ENCODE data around the gene SPATA25.

SPATA25 gene

DNA sequence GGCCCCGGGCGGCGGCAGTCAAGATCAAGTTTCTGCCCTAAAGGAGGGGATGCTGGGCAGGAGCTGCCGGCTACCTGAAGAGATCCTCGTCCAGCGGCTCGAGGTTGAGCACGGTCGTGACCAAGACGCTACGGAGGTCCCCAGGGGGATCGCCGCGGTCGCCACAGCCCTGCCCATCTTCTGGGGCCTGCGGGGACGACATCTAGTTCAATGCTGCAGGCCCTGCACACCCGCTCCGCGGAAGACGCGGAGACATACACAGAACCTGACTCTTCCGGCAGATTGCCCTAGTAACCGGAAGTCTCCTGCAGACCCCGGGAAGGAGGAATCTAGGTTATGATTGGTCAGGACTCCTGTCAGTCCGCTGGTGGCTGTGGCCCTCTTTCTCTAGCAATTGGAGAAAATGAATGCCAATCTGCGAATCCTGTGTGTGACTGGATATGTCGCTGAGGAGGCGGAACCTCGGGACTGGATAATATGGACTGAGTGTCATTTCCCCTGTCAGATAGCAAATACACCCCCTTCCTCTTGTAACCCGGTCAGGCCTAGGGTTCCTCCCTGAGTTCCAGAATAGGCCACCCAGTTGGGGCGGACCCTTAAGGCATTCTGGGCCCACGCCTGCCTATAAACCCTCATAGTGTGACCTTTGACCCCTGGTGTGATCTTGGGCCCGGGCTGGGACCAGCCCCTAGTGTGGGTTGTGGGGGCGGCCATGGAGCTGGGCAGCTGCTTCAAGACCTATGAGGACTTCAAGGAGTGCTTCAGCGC lies 30.1 kb downstream of the SPATA25 start, which contains the start of the genes ACOT8 and ZSWIM3:
ACOT8 (minus strand) TSS at position 279 of the 768 bp plus-strand sequence; CDS start at position 202, 77 bp downstream.
ZSWIM3 (plus strand) TSS at position 501 of the 768 bp plus-strand sequence; CDS start at position 713, 212 bp downstream.
- peak; percentile 91 for TF ChIP-seq POLR2A (IDR thresholded peaks at IDR 0.05; ENCODE audit: low read depth, low read length)
- peak; percentile 51 for TF ChIP-seq SPI1 (IDR thresholded peaks at IDR 0.05; ENCODE audit: low read depth, low read length)
- TF ChIP-seq TAF1 (IDR thresholded peaks at IDR 0.05; ENCODE audit: low read depth, low read length), result peak; percentile 97
- peak; percentile 95 for TF ChIP-seq POLR2AphosphoS5 (IDR thresholded peaks at IDR 0.05; ENCODE audit: low read depth, low read length)
- TF ChIP-seq PAX5 (IDR thresholded peaks at IDR 0.05; ENCODE audit: insufficient read depth, low read length, severe bottlenecking), result no peak
- peak; percentile 50; the same call in 1 of the 2 replicates for TF ChIP-seq POU2F2 (IDR thresholded peaks at IDR 0.05; ENCODE audit: low read depth, low read length)
- DNase-seq (ENCODE audit: insufficient read length, low spot score) (peak; percentile 97), FAIRE-seq (peak; percentile 90)

GRCh38 chr20:45853484-45853883 lies 33.9 kb downstream of the SPATA25 start:
- DNase-seq (ENCODE audit: insufficient read length, low spot score), result no peak
- no peak for FAIRE-seq
- TF ChIP-seq POLR2AphosphoS5 (IDR thresholded peaks at IDR 0.05; ENCODE audit: low read depth, low read length) (no peak), TAF1 (IDR thresholded peaks at IDR 0.05; ENCODE audit: low read depth, low read length) (no peak), POLR2A (IDR thresholded peaks at IDR 0.05; ENCODE audit: low read depth, low read length) (no peak), PAX5 (IDR thresholded peaks at IDR 0.05; ENCODE audit: insufficient read depth, low read length, severe bottlenecking) (no peak), POU2F2 (IDR thresholded peaks at IDR 0.05; ENCODE audit: low read depth, low read length) (no peak), SPI1 (IDR thresholded peaks at IDR 0.05; ENCODE audit: low read depth, low read length) (no peak)

DNA sequence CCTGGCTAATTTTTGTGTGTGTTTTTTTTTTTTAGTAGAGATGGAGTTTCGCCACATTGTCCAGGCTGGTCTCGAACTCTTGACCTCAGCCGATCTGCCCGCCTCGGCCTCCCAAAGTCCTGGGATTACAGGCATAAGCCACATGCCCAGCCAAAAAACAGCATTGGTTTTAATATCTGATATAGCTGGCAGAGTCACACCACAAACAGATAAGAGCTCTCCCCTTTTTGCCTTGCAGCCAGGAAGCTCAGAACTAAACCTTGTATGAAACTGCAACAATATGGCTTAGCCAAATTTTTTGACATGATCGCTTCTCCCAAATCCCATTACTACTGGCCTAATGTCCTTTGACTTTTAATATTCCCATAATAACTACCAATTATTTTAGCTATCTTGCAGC lies 35.1 kb downstream of the SPATA25 start:
- no peak for TF ChIP-seq POLR2AphosphoS5 (IDR thresholded peaks at IDR 0.05; ENCODE audit: low read depth, low read length)
- no peak for TF ChIP-seq POU2F2 (IDR thresholded peaks at IDR 0.05; ENCODE audit: low read depth, low read length)
- no peak for TF ChIP-seq SPI1 (IDR thresholded peaks at IDR 0.05; ENCODE audit: low read depth, low read length)
- TF ChIP-seq TAF1 (IDR thresholded peaks at IDR 0.05; ENCODE audit: low read depth, low read length), result no peak
- no peak for TF ChIP-seq POLR2A (IDR thresholded peaks at IDR 0.05; ENCODE audit: low read depth, low read length)
- no peak for TF ChIP-seq PAX5 (IDR thresholded peaks at IDR 0.05; ENCODE audit: insufficient read depth, low read length, severe bottlenecking)
- FAIRE-seq (no peak), DNase-seq (ENCODE audit: insufficient read length, low spot score) (no peak)

GRCh38 chr20:45851501-45851900 lies 35.9 kb downstream of the SPATA25 start:
- TF ChIP-seq SPI1 (IDR thresholded peaks at IDR 0.05; ENCODE audit: low read depth, low read length) (no peak), POLR2AphosphoS5 (IDR thresholded peaks at IDR 0.05; ENCODE audit: low read depth, low read length) (no peak), POLR2A (IDR thresholded peaks at IDR 0.05; ENCODE audit: low read depth, low read length) (no peak), PAX5 (IDR thresholded peaks at IDR 0.05; ENCODE audit: insufficient read depth, low read length, severe bottlenecking) (no peak), TAF1 (IDR thresholded peaks at IDR 0.05; ENCODE audit: low read depth, low read length) (no peak), POU2F2 (IDR thresholded peaks at IDR 0.05; ENCODE audit: low read depth, low read length) (no peak)
- FAIRE-seq, result no peak
- DNase-seq (ENCODE audit: insufficient read length, low spot score), result no peak

DNA sequence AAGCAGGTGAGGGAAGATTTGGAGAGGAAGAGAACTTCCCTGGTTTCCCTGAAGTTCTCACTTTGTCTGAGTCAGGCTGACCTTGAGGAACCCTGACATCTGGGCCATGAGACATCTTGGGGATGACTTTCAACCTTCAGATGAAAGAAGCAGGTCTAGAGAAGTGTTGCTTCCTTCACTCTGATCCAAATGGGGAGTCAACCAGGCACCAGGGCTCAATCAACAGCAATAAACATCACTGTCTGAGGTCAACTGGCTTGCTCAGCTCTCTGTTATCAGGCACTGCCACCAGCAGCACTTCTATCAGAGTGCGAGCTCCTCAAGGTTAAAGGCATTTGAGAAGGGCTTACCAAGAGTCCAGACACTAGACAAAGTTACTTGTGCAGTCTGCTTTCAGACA lies 36.5 kb downstream of the SPATA25 start:
- no peak for FAIRE-seq
- DNase-seq (ENCODE audit: insufficient read length, low spot score), result no peak
- TF ChIP-seq SPI1 (IDR thresholded peaks at IDR 0.05; ENCODE audit: low read depth, low read length), result no peak
- no peak for TF ChIP-seq TAF1 (IDR thresholded peaks at IDR 0.05; ENCODE audit: low read depth, low read length)
- TF ChIP-seq PAX5 (IDR thresholded peaks at IDR 0.05; ENCODE audit: insufficient read depth, low read length, severe bottlenecking), result no peak
- no peak for TF ChIP-seq POU2F2 (IDR thresholded peaks at IDR 0.05; ENCODE audit: low read depth, low read length)
- no peak for TF ChIP-seq POLR2AphosphoS5 (IDR thresholded peaks at IDR 0.05; ENCODE audit: low read depth, low read length)
- TF ChIP-seq POLR2A (IDR thresholded peaks at IDR 0.05; ENCODE audit: low read depth, low read length), result no peak

DNA sequence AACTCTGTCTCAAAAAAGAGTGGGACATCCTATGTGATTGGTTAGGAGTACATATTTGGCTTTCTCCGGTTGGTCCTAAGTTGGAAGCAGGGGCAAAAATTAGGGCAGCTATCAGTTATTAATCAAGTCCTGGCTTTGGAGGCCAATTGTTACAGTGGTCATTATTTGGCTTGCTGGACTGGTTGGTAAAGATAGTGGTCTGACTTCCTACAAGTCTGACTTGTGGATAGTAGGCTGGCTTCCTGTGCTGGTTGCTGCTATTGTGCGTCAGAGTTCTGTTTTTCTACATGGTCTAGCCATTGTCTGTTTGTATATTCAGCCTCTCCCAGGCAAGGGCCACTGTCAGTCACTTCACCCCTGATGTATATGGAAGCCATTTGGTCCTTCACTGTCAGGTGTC lies 37.2 kb downstream of the SPATA25 start:
- no peak for DNase-seq (ENCODE audit: insufficient read length, low spot score)
- TF ChIP-seq POLR2AphosphoS5 (IDR thresholded peaks at IDR 0.05; ENCODE audit: low read depth, low read length) (no peak), PAX5 (IDR thresholded peaks at IDR 0.05; ENCODE audit: insufficient read depth, low read length, severe bottlenecking) (no peak)
- no peak for FAIRE-seq

DNA sequence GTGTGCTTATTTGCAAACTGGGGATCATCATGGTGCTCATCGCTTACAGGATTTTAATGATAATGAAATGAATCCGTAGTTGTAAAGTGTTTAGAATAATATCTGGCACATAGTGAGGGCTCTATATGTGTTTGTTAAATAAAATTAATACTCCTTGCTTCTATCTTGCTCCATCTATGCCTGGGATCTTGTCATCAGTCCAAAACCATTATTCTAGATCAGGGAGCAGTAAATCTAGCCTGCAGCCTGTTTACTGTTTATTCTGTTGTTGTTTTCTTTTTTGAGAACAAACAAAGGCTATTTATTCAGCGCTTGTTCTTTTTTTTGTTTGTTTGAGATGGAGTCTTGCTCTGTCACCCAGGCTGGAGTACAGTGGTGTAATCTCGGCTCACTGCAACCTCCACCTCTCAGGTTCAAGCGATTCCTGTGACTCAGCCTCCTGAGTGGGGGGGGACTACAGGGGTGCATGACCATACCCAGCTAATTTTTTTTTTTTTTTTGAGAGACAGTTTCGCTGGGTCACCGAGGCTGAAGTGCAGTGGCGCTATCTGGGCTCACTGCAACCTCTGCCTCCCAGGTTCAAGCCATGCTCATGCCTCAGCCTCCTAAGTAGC lies 38.3 kb downstream of the SPATA25 start:
- no peak for DNase-seq (ENCODE audit: insufficient read length, low spot score)
- no peak for FAIRE-seq
- TF ChIP-seq SPI1 (IDR thresholded peaks at IDR 0.05; ENCODE audit: low read depth, low read length), result no peak
- no peak for TF ChIP-seq PAX5 (IDR thresholded peaks at IDR 0.05; ENCODE audit: insufficient read depth, low read length, severe bottlenecking)
- no peak for TF ChIP-seq POU2F2 (IDR thresholded peaks at IDR 0.05; ENCODE audit: low read depth, low read length)
- TF ChIP-seq POLR2AphosphoS5 (IDR thresholded peaks at IDR 0.05; ENCODE audit: low read depth, low read length), result no peak
- TF ChIP-seq POLR2A (IDR thresholded peaks at IDR 0.05; ENCODE audit: low read depth, low read length), result no peak
- no peak for TF ChIP-seq TAF1 (IDR thresholded peaks at IDR 0.05; ENCODE audit: low read depth, low read length)

GRCh38 chr20:45848421-45848820 lies 39.0 kb downstream of the SPATA25 start:
- FAIRE-seq (no peak), DNase-seq (ENCODE audit: insufficient read length, low spot score) (no peak)
- no peak for TF ChIP-seq PAX5 (IDR thresholded peaks at IDR 0.05; ENCODE audit: insufficient read depth, low read length, severe bottlenecking)
- no peak for TF ChIP-seq POU2F2 (IDR thresholded peaks at IDR 0.05; ENCODE audit: low read depth, low read length)
- no peak for TF ChIP-seq SPI1 (IDR thresholded peaks at IDR 0.05; ENCODE audit: low read depth, low read length)
- no peak for TF ChIP-seq TAF1 (IDR thresholded peaks at IDR 0.05; ENCODE audit: low read depth, low read length)
- TF ChIP-seq POLR2AphosphoS5 (IDR thresholded peaks at IDR 0.05; ENCODE audit: low read depth, low read length), result no peak
- no peak for TF ChIP-seq POLR2A (IDR thresholded peaks at IDR 0.05; ENCODE audit: low read depth, low read length)

DNA sequence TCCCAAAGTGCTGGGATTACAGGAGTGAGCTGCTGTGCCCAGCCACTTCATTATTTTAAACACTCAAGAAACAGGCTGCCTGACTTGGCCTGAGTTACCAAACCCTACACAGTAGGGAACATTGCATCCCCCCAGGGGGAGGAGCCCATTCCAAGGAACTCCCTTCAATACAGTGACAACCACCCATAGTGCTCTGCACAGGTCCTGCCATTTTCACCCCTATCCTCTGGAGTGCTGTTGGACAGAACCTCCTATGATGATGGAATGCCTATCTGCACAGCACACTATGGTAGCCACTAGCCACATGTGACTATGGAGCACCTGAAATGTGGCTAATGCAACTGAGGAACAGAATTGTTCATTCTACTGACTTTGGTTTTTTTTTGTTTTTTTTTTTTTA lies 42.0 kb downstream of the SPATA25 start:
- no peak for FAIRE-seq

More for the DNA sequence above, 42.0 kb downstream of the SPATA25 start:
- TF ChIP-seq PAX5 (IDR thresholded peaks at IDR 0.05; ENCODE audit: insufficient read depth, low read length, severe bottlenecking) (no peak), SPI1 (IDR thresholded peaks at IDR 0.05; ENCODE audit: low read depth, low read length) (no peak), POLR2A (IDR thresholded peaks at IDR 0.05; ENCODE audit: low read depth, low read length) (no peak), POLR2AphosphoS5 (IDR thresholded peaks at IDR 0.05; ENCODE audit: low read depth, low read length) (no peak), POU2F2 (IDR thresholded peaks at IDR 0.05; ENCODE audit: low read depth, low read length) (no peak), TAF1 (IDR thresholded peaks at IDR 0.05; ENCODE audit: low read depth, low read length) (no peak)
- no peak for DNase-seq (ENCODE audit: insufficient read length, low spot score)

All from GM12891 (cell line).